ENCODE measurements around the gene CBX7.
A peak's percentile ranks its signal among the peaks of the same experiment; 100 is the strongest.

DNA sequence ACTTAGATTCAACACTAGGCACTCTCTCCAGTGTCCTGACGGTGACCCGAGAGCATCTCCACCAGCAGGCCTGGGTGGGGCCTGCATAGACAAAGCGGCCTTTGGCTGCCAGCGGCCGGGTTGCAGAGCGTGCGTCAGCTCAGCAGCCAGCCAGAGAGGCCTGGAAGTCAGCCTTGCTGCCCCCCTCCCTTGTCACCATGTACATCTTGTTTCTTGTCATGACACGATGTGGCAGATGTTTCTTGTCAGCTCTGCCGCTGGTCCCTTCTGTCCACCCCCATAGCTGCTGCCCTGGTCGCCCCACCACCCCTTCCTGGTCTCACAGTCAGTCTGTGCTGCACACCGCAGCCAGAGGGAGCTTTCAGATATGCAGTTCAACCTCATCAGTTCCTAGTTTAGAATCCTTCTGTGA is 33.1 kb upstream of the CBX7 start:
- peak; percentile 69 to 71 for TF ChIP-seq POLR2AphosphoS5 (IDR thresholded peaks at IDR 0.05)
- TF ChIP-seq, protein P1, sequence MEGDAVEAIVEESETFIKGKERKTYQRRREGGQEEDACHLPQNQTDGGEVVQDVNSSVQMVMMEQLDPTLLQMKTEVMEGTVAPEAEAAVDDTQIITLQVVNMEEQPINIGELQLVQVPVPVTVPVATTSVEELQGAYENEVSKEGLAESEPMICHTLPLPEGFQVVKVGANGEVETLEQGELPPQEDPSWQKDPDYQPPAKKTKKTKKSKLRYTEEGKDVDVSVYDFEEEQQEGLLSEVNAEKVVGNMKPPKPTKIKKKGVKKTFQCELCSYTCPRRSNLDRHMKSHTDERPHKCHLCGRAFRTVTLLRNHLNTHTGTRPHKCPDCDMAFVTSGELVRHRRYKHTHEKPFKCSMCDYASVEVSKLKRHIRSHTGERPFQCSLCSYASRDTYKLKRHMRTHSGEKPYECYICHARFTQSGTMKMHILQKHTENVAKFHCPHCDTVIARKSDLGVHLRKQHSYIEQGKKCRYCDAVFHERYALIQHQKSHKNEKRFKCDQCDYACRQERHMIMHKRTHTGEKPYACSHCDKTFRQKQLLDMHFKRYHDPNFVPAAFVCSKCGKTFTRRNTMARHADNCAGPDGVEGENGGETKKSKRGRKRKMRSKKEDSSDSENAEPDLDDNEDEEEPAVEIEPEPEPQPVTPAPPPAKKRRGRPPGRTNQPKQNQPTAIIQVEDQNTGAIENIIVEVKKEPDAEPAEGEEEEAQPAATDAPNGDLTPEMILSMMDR (IDR thresholded peaks at IDR 0.05): peak; percentile 31 to 36 (median 36)
